Fibroblast of lung (primary cell): Measurements from ENCODE around the gene AMZ2.
"Not testable (repeated sequence)": the region's sequence is repeated elsewhere in the genome, so short reads cannot be mapped to it uniquely, and the experiment has no call there.

Source experiments
- EZH2 ChIP-seq: IDR thresholded peaks from 2 replicates; pipeline ENCODE4 v1.5.1; 2012; ENCODE audit warnings: low read length, control low read depth, mild to moderate bottlenecking; ENCODE audit errors: missing control alignments
- TF ChIP-seq, protein P1 (sequence below), 2 donors: IDR thresholded peaks in 1 of 2; conservative IDR thresholded peaks in 1 of 2; 1 replicate in 1 of 2; 2 replicates in 1 of 2; pipeline ENCODE4 v1.5.1; 2011 to 2012; ENCODE audit warnings: low read length in 2 of 2, control low read depth in 1 of 2, inconsistent platforms in 1 of 2, low read depth in 1 of 2, mild to moderate bottlenecking in 1 of 2

GRCh38 chr17:68276339-68276738 is 28.5 kb downstream of the AMZ2 start:
- TF ChIP-seq, protein P1, sequence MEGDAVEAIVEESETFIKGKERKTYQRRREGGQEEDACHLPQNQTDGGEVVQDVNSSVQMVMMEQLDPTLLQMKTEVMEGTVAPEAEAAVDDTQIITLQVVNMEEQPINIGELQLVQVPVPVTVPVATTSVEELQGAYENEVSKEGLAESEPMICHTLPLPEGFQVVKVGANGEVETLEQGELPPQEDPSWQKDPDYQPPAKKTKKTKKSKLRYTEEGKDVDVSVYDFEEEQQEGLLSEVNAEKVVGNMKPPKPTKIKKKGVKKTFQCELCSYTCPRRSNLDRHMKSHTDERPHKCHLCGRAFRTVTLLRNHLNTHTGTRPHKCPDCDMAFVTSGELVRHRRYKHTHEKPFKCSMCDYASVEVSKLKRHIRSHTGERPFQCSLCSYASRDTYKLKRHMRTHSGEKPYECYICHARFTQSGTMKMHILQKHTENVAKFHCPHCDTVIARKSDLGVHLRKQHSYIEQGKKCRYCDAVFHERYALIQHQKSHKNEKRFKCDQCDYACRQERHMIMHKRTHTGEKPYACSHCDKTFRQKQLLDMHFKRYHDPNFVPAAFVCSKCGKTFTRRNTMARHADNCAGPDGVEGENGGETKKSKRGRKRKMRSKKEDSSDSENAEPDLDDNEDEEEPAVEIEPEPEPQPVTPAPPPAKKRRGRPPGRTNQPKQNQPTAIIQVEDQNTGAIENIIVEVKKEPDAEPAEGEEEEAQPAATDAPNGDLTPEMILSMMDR (conservative IDR thresholded peaks at IDR 0.05 in 1 of 2, IDR thresholded peaks at IDR 0.05 in 1 of 2; ENCODE audit: low read depth in 1 of 2, low read length in 2 of 2), result not testable (repeated sequence)
- not testable (repeated sequence) for TF ChIP-seq EZH2
